HG03159 (cell line): Measurements from ENCODE around the gene HECA.
A peak's percentile ranks its signal among the peaks of the same experiment; 100 is the strongest.
"Not testable (repeated sequence)": the region's sequence is repeated elsewhere in the genome, so short reads cannot be mapped to it uniquely, and the experiment has no call there.

ENCODE experiments used
- ATAC-seq: cut with Tn5 transposase; IDR thresholded peaks from one replicate; pipeline ENCODE4 v1.9.1; 2021; ENCODE audit warnings: mild to moderate bottlenecking, moderate library complexity; ENCODE audit not compliant: unreplicated experiment

HECA gene

GRCh38 chr6:139135578-139136545 lies 982 bp downstream of the HECA start:
- peak; percentile 38 for ATAC-seq

- no peak for ATAC-seq
Observed at GRCh38 chr6:139137706-139138105, 2.8 kb downstream of the HECA start.

GRCh38 chr6:139140854-139141253 lies 6.0 kb downstream of the HECA start:
- not testable (repeated sequence) for ATAC-seq

GRCh38 chr6:139142262-139142661 lies 7.4 kb downstream of the HECA start:
- no peak for ATAC-seq

DNA sequence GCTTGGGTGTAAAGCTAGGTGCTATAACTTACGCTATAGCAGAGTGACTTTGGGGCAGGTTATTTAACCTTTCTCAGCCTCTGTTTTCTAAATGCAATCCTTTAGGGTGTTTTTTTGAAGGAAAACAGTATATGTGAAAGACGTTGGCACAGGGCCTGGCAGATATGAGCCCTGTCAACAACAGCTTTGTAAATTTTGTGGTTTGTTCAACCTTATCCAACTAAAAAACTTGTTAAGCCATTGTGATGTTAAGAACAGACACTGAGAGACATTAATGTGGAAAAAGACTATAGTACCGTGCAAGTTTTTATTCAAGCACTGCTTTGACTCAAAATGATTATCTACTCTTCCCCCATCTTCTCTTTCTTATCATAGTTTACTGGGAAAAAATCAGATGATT lies 8.2 kb downstream of the HECA start:
- ATAC-seq: no peak

GRCh38 chr6:139144490-139145085 lies 9.7 kb downstream of the HECA start:
- no peak for ATAC-seq

- no peak for ATAC-seq
Observed at GRCh38 chr6:139145661-139146060, 10.8 kb downstream of the HECA start.

GRCh38 chr6:139146317-139146726 lies 11.4 kb downstream of the HECA start:
- no peak for ATAC-seq

DNA sequence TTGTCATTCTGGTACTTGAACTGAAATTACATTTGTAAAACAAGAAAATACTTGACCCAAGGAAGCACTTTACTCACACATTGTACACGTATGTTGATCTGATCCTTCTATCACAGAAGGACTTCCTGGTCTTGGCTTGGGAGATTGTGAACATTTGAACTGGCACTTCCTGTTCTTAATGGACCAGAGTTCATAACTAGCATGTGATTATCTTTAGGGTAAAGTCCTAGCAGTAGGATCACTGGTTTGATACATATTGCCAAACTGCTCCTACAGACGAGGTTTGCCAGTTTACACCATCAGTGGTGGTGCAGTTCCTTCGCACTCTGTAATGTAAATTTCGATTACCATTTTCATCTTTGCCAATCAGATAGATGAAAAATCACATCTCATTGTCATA lies 12.7 kb downstream of the HECA start:
- ATAC-seq: no peak

- no peak for ATAC-seq
Observed at GRCh38 chr6:139148557-139149235, 13.8 kb downstream of the HECA start.

DNA sequence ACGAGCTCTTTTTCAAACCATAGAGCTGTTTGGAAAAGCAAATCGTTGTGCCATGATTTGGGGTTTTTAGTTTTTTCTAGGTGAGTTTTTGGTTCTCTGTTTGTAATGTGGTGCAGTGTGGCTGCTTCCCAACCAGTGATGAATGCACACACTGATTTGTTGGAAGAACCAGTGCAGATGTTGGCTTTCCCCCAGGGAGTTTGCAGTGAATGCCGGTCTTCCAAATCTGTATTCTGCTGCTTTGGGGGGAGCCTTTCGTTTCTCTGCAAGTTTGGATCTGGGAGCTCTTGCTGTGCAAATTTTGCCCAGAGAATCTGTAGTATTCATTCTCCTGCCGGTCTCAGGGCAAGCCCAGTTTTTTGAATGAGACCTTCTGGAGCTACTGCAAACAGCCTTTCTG lies 14.5 kb downstream of the HECA start:
- no peak for ATAC-seq

DNA sequence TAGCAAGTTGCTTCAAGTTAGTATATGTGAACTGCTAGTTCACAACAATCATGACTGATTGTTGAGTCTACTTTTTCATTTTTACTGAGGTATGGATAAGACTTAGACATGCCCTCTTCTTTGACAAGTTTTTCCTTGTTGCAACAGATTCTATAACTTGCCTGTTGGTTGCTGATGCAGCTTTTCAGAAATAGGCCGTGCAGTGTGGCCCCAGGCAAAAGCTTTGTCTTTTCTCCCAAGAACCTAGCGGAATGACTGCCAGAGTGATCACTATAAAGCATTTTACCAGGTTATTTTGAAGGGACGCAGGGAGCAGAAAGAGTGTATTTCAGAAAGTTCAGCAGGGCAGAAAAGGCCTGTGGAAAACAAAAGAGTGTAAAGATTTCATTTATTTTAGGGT lies 16.0 kb downstream of the HECA start:
- ATAC-seq: no peak

- ATAC-seq: no peak
Observed at GRCh38 chr6:139151425-139152087, 16.7 kb downstream of the HECA start.

DNA sequence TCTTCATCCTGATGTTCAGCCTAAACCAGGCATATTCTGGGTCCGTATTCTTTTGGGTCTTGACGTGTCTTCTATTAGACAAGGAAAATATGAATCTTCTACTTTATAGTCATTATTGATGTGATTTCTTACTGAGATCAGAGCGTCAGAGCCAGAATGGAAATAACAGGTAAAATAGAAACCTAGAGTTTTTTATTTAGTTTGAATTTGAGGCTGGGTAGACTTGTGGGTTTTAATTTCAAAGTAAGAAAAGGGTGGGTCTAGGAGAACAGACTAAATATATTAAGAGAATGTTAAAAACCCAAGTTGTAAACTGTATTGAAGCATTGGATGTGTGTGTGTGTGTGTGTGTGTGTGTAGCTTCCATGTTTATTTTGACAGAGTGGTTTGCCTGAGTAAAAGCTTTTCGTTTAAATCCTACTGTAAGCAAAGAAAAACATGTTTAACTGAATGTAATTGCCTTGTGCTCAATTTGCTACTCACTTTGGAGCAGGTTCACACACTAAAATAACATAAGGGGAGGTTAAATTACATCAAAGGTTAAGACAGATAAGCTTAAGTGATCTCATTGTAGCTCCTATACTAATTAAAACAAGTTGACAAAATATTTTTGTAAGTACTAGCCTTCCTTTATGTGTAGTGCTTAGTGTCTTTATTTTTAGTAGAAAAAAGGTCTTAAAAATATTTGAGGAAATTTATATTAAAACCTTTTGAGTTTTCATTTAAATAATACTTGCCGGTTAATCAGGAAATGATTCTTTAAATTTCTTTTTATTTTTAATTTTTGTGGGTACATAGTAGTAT lies 17.4 kb downstream of the HECA start:
- no peak for ATAC-seq

DNA sequence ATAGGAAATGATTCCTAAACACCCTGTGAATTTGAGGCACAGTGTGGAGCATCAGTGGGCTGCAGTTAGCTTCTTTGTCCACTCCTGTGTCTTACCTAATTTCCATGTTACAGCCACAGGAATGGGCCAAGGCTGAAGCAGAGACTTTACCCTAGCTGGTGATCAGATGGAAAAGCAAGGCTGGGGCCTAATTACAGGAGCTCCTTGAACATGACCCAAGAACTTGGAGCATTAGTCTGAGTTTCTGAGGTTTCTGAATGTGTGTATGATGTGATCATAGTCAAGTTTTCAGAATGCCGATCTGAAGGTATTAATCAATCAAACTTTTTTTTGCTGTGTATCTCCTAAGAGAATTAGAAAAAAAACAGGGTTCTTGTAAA lies 18.0 kb downstream of the HECA start:
- no peak for ATAC-seq

DNA sequence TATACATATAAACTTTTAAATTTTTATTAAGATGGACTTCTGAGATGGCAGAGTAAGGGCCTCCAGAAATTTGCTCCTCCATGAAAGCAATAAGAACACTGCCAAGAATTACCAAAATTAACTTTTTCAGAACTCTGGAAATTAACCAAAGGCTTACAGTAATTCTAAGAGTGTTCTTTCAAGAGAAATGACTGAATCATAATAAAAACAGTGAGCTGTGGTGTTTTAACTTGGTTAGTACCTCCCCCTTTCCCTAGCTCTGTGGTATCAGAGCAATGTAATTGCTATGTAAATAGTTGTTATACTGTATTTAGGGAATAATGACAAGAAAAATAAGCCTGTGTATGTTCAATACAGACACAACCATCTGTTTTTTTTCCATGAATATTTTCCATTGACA lies 19.0 kb downstream of the HECA start:
- no peak for ATAC-seq

DNA sequence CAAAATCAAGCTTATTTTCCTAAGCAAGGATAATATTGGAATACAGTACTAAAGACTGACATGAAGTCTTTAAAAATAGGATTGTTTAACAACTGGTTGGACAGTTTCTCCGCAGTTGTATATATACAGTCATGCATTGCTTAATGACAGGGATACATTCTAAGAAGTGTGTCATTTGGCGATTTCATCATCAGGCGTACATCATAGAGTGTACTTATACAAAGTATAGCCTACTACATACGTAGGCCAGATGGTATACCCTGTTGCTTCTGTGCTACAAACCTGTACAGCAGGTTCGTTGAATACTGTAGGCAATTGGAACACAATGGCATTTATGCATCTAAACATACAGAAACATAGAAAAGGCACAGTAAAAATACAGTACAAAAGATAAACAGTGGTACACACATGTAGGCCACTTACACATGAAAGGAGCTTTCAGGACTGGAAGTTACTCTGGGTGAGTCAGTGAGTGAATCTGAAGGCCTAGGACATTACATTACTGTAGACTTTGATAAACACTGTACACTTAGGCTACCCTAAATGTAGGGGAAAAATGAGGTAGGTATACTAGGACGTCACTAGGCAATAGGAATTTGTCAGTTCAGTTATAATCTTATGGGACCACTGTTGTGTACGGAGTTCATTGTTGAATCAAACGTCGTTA lies 20.1 kb downstream of the HECA start:
- ATAC-seq: no peak

DNA sequence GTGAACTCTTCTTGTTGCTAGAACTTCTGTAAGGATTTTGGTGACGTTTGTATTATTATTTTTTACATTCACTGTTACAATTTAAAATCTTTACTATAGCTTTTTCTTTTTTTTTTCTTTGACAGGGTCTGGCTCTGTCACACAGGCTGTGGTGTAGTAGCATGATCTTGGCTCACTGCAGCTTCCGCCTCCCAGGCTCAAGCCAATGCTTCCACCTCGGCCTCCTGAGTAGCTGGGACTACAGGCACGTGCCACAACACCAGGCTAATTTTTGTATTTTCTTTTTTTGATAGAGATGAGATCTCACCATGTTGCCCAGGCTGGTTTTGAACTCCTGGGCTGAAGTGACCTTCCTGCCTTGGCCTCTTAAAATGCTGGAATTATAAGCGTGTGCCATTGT lies 21.2 kb downstream of the HECA start:
- no peak for ATAC-seq

DNA sequence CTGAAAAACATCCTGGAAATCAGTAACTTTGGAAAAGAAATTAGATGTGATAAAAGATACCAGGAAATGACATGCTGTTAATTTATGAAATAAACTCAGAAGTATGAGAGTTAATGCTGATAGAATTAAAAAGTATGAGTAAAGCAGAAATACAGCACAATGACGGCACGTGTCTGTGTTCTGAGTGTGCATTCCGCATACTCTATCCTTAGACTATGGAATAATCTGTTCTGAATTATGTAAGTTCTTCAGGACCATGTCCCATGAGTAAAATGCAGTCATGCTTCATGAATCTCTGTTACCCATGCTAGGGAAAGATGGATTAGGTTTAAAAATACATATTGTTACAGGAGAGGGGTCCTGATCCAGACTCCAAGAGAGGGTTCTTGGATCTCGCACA lies 21.7 kb downstream of the HECA start:
- ATAC-seq: no peak

DNA sequence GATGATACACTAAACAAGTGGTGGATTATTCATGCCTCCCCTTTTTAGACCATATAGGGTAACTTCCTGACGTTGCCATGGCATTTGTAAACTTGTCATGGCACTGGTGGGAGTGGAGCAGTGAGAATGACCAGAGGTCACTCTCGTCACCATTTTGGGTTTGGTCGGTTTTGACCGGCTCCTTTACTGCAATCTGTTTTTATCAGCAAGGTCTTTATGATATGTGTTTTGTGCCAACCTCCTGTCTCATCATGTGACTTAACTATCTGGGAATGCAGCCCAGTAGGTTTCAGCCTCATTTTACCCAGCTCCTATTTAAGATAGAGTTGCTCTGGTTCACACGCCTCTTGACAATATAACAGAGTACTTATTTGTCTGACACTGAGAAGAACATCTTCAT lies 22.2 kb downstream of the HECA start:
- not testable (repeated sequence) for ATAC-seq
